NCI-H748 (cell line): ENCODE data around the gene CACNA1C.
"Not testable (repeated sequence)": the region's sequence is repeated elsewhere in the genome, so short reads cannot be mapped to it uniquely, and the experiment has no call there.

Experiments
- DNase-seq: peaks from one replicate; lab custom pipeline; 2025; ENCODE audit not compliant: unreplicated experiment; lab: John Stamatoyannopoulos, UW

Gene CACNA1C

GRCh38 chr12:2691345-2692071 is 638.7 kb downstream of the CACNA1C start:
- peak; percentile 49 for DNase-seq

- DNase-seq = no peak
These were observed 639.3 kb downstream of the CACNA1C start for GRCh38 chr12:2692080-2692479.

- DNase-seq = no peak
These were observed 640.6 kb downstream of the CACNA1C start for GRCh38 chr12:2693244-2693860.

GRCh38 chr12:2693980-2694610 is 641.3 kb downstream of the CACNA1C start:
- no peak for DNase-seq

DNA sequence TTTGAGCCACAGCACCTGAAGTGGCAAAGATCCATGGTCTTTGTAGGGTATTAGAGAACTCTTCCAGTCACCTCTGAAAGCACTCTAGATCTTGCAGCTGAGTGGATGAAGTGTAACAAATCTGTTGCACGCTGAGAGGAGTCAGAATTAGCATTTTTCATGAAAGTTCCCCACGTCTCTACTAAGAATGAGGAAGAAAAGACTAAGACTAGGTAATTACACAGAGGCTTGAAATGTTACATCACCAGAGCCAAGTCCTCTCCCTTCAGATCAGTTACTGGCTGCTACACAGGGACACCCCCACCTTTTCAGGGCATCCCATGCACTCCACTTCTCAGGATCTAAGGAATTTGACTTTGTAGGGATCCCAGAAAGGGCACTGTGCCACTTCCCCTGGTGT is 643.3 kb downstream of the CACNA1C start:
- no peak for DNase-seq

- no peak for DNase-seq
These were observed 644.4 kb downstream of the CACNA1C start for GRCh38 chr12:2697057-2697800.

DNA sequence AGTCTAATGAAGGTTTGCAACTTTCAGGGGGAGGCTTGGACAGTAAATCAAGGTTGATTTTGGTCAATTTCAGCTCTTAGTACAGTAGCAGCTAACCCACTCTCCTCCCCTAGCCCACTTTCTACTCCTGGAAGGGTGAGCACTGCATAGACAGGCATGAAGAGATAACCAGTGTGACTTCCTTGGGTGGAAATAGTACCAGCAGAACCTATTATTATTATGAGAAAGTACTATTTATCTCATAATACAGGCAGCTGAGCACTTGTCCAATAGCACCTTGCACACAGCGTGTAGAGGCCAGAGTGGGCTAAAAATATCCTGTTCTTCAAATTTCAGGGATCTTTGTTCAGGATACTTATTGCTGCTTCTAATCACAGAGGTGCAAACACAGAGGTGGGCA is 645.8 kb downstream of the CACNA1C start:
- DNase-seq = no peak

- no peak for DNase-seq
These were observed 657.9 kb downstream of the CACNA1C start for GRCh38 chr12:2710701-2711100.

DNA sequence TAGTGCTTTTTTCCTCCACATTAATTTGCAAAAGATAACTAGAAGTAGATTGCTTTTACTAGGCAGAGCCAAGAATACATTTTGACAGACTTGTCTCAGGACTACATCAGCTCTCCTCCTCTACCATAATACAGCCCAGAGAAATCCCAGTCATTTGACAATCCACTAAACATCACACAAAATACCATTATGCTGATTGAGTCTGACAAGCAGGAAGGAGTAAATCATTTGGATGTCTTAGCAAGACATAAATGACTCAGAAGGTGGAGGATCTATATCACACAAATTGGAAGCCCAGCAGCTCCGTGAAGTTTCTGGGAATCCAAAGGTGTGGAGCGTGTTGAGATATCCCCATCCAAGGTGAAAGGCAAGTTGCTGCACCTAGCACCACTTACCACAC is 666.6 kb downstream of the CACNA1C start:
- DNase-seq = no peak

- no peak for DNase-seq
These were observed 670.0 kb downstream of the CACNA1C start for GRCh38 chr12:2722806-2723205.

DNA sequence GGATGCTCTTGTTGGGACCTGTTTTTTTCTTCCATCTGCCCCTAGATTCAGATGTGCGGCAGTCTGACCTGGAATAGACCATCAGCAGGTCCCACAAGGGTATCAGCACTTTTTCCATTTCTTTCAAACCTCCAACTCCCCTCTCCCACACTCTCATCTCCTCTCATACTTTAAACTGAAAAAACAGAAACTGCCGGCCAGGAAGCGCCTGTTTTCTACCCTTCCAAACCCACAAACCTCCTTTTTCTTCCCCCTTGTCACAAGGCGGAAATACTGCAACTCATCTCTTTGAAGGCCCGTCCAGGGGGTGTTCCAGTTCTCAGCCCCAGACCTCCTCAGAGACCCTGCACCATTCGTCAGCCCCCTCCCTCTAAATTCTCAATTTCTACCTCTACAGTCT is 679.5 kb downstream of the CACNA1C start:
- DNase-seq = no peak

- DNase-seq = no peak
These were observed 680.9 kb downstream of the CACNA1C start for GRCh38 chr12:2733493-2734355.

GRCh38 chr12:2735432-2735831 is 682.6 kb downstream of the CACNA1C start:
- DNase-seq = no peak

GRCh38 chr12:2737656-2738241 is 685.0 kb downstream of the CACNA1C start:
- no peak for DNase-seq

DNA sequence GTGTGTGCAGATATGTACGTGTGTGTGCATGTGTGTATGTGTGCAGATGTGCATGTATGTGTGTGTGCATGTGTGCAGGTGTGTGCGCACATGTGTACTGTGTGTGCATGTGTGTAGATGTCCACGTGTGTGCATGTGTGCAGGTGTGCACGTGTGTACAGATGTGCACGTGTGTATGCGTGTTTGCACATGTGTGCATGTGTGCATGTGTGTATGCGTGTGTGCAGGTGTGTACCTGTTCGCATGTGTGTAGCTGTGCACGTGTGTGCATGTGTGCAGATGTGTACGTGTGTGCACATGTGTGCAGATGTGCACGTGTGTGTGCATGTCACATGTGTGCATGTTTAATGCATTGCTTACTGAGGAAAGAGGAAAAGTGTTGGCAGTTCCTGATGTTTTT is 686.3 kb downstream of the CACNA1C start:
- DNase-seq = no peak

GRCh38 chr12:2739832-2740641 is 687.2 kb downstream of the CACNA1C start:
- DNase-seq = peak; percentile 24

- not testable (repeated sequence) for DNase-seq
These were observed 689.2 kb downstream of the CACNA1C start for GRCh38 chr12:2742037-2742436.

DNA sequence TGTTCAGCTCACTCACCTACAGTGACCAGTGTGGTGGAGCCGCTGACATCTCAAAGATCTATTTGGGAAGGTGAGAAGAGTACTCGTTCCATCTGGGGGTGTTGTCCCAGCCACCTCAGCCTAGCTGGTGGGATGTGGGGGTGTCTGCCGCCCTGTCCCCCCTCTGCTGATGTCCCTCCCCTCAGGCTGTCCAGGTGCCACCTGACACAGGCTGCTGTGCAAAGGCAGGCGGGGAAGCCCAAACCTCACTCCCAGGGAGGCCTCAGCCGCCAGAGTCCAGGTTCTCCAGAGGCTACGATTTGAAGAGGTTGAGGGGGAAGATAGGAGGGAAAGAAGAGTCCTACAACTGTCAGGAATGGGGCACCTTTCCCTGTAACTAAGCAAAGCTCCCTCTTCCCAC is 690.7 kb downstream of the CACNA1C start:
- no peak for DNase-seq

GRCh38 chr12:2745655-2746054 is 692.9 kb downstream of the CACNA1C start:
- DNase-seq = no peak
